GM21367 (cell line): ENCODE results near the gene SINHCAF.
"Not testable (repeated sequence)": the region's sequence is repeated elsewhere in the genome, so short reads cannot be mapped to it uniquely, and the experiment has no call there.

Experiments used
- ATAC-seq: cut with Tn5 transposase; IDR thresholded peaks from one replicate; pipeline ENCODE4 v1.9.1; 2021; ENCODE audit not compliant: unreplicated experiment

Gene SINHCAF

DNA sequence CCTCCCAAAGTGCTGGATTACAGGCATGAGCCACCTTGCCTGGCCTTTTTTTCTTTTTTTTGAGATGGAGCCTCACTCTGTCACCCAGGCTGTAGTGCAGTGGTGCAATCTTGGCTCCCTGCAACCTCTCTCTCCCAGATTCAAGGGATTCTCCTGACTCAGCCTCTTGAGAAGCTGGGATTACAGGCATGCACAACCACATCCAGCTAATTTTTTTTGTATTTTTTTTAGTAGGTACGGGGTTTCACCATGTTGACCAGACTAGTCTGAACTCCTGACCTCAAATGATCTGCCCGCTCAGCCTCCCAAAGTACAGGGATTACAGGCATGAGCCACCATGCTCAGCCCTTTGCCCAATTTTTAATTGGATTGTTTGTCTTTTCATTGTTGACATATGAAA is 58.0 kb downstream of the SINHCAF start:
- no peak for ATAC-seq

DNA sequence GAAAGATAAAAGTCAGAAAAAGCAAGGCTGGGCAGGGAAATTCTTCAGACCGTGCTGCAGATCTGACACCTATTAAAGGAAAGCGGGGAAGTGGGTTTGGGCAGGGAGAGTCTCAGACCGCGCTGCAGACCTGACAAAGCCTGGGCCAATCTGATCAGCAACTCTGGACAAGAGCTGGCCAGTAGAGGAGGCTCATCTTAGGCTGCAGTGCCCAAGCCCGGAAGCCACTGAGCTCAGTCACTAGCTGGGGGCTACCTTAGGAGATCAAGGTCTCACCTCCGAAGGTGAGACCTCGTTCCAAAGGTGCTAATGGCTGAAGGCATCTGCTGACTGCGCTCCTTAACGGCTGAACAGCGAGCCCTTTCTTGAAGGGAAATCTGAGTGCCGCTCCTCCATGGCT is 60.2 kb downstream of the SINHCAF start:
- ATAC-seq: no peak

DNA sequence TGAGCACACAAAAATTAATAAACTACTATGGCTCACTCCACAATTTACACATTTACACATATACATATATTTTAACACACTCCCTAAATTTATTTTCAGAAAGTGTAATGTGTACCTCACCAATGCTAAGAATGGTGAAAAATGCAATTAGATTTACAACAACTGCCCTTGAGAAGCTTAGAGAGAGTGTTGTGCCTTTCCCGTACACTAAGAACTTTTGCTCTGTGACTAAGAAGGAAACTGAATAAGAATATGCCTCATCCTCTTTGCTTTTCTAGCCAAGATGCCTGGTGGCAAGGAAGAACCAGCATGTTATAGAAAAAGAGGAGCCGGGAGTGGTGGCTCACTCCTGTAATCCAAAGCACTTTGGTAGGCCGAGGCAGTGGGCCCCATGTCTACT is 62.3 kb downstream of the SINHCAF start:
- no peak for ATAC-seq

DNA sequence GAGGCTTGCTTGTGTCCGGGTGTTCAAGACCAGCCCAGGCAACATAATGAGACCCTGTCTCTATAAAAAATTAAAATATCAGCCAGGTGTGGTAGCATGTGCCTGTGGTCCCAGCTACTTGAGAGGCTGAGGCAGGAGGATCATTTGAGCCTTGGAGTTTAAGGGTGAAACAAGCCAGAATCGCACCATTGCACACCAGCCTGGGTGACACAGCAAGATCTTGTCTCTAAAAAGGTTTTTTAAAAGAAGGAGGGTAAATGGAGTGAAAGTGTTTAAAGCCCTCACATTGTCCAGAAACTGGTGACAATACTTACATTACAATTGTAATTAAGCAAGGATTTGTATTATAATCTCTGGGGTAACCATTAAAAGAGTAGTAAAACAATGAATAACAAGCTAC is 64.2 kb downstream of the SINHCAF start:
- ATAC-seq: no peak

GRCh38 chr12:31260840-31261239 is 65.1 kb downstream of the SINHCAF start:
- ATAC-seq: no peak

- no peak for ATAC-seq
Measured at GRCh38 chr12:31259136-31259886, 66.6 kb downstream of the SINHCAF start.

GRCh38 chr12:31257784-31258183 is 68.2 kb downstream of the SINHCAF start:
- ATAC-seq: no peak

GRCh38 chr12:31251707-31252611 is 74.0 kb downstream of the SINHCAF start:
- not testable (repeated sequence) for ATAC-seq

DNA sequence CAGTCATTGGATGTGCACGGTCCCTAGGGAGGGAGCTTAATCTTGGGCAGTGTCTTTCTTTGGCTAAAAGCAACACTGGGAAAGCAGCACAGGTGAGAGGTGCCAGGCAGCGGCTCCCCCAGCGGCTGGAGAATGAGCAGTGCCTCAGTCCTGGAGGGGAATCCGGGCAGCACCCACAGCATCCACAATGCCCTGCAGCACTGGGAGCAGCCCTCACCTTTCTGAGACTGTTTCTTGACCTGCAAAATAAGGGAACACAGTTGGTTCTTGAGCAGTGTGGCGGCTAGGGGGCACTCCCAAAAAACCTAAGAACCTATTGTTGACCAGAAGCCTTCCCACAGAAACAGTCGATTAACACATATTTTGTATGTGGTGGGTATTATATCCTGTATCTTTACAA is 75.8 kb downstream of the SINHCAF start:
- no peak for ATAC-seq

- ATAC-seq: no peak
Measured at GRCh38 chr12:31249356-31249755, 76.6 kb downstream of the SINHCAF start.

DNA sequence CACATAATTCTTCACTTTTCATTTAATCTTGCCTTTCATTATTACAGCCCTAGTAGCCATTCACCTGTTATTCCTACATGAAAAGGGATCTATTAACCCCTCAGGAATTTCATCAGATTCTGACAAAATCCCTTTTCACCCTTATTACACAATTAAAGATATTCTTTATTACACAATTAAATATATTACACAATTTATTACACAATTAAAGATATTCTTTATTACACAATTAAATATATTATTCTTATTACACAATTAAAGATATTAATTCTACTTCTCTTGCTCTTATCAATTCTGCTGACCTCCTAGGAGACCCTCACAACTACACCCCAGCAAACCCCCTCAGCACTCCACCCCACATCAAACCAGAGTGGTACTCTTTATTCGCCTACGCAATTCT is 77.1 kb downstream of the SINHCAF start:
- no peak for ATAC-seq

- ATAC-seq: no peak
Measured at GRCh38 chr12:31248337-31248736, 77.6 kb downstream of the SINHCAF start.

- no peak for ATAC-seq
Measured at GRCh38 chr12:31246470-31246850, 79.5 kb downstream of the SINHCAF start.

DNA sequence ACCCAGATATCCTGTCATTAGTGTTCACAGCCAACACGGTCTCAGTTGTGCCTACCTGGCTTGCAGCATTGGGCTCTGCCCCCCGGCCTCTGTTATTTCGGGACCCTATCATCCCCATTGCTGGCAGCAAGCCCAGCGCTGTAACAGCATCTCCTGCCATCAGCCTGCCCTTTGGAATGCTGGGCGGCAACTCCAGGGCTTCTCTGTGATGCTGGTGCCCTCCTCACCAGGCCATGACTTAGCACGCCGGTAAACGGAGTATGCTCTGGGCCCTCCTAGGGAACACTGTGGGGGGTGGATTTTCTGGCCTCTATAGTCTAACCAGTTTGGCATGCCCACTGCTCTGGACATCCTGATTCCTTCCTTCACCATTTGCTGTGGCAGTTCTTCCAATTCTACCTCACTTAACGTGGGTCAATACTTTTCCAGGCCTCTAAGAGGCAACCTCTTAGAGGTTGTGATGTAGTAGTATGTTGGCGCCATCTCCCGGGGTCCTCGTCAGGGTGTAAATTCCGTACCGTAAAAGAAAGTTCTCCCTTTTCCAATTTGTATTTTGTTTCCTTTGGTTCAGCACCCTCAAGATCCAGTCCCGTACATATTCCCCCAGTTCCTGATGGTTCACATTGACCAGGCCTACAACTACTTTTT is 80.0 kb downstream of the SINHCAF start:
- no peak for ATAC-seq

DNA sequence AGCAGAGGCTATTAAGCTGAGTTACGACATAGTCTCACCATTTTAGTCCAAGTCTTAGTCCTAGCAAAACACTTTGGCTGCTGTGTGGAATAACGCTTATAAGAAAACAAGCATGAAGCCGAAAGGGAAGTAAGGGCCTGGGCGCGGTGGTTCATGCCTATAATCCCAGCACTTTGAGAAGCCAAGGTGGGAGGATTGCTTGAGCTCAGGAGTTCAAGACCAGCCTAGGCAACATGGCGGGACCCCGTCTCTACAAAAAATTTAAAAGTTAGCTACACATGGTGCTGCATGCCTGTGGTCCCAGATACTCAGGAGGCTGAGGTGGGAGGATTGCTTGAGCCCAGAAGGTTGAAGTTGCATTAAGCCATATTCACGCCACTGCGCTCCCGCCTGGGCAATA is 83.5 kb downstream of the SINHCAF start:
- ATAC-seq: not testable (repeated sequence)

GRCh38 chr12:31238764-31239387 is 87.1 kb downstream of the SINHCAF start:
- ATAC-seq: peak; percentile 91

DNA sequence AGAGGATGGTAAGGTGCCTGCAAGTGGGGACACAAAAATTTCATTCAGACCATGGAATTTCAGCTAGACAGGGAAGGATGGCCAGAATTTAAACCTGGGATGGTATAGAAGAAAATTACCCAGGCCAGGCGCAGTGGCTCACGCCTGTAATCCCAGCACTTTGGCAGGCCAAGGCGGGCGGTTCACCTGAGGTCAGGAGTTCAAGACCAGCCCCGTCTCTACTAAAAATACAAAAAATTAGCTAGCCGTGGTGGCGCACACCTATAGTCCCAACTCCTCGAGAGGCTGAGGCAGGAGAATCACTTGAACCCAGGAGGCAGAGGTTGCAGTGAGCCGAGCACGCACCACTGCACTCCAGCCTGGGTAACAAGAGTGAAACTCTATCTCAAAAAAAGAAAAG is 87.6 kb downstream of the SINHCAF start:
- ATAC-seq: not testable (repeated sequence)

GRCh38 chr12:31236998-31237637 is 88.8 kb downstream of the SINHCAF start:
- no peak for ATAC-seq

- ATAC-seq: no peak
Measured at GRCh38 chr12:31235868-31236395, 90.0 kb downstream of the SINHCAF start.
